SK-N-SH (cell line): ENCODE data around the gene SH2B2.

Source experiments
- CTCF ChIP-seq: fragments of 200-600 bp; sonication (generic); IDR thresholded peaks from 2 replicates; pipeline ENCODE4 v1.6.1; 2017; ENCODE audit warnings: antibody characterized with exemption, mild to moderate bottlenecking, moderate library complexity
- POLR2AphosphoS5 ChIP-seq: IDR thresholded peaks from 2 replicates; pipeline ENCODE4 v1.6.1; 2012; ENCODE audit warnings: low read depth, low read length
- REST ChIP-seq: IDR thresholded peaks from 2 replicates; pipeline ENCODE4 v1.6.1; 2012; ENCODE audit warnings: mild to moderate bottlenecking, low read depth, low read length, moderate library complexity
- TCF12 ChIP-seq: IDR thresholded peaks from 2 replicates; pipeline ENCODE4 v1.4.0; 2012
- USF2 ChIP-seq: fragments of 150-350 bp; IDR thresholded peaks from 2 replicates; pipeline ENCODE4 v1.6.1; 2017; ENCODE audit warnings: antibody characterized with exemption, low read length, low read depth, borderline replicate concordance

GRCh38 chr7:102271158-102271798 lies 15.4 kb upstream of the SH2B2 start:
- TF ChIP-seq USF2 (no peak), CTCF (no peak), POLR2AphosphoS5 (no peak), TCF12 (no peak), REST (no peak)
